Activated T-cell treated with anti-CD3 and anti-CD28 coated beads, Interleukin-2, amount 50 U/mL, for 4 hours (primary cell): ENCODE results near the gene DENND4C. TPM values are rescaled to one million over a fixed set of nuclear protein-coding genes. Genes with fewer than 3 reads are reported as not detected.
"Not testable (repeated sequence)": the region's sequence is repeated elsewhere in the genome, so short reads cannot be mapped to it uniquely, and the experiment has no call there.

ENCODE experiments used
- ATAC-seq, 2 donors: fragments of 200-7000 bp; cut with Tn5 transposase; one replicate each; pipeline ENCODE4 v1.10.0; 2021
- DNase-seq: peaks from one replicate; pipeline ENCODE4 v3.0.0-alpha.2; 2020
- H3K27me3 Mint-ChIP-seq: one replicate; pipeline ENCODE4 v1.8.0; 2021; ENCODE audit warnings: low read depth, mixed read lengths
- H3K36me3 Mint-ChIP-seq: one replicate; pipeline ENCODE4 v1.8.0; 2022; ENCODE audit warnings: mixed read lengths; ENCODE audit not compliant: insufficient read depth
- H3K4me1 Mint-ChIP-seq: one replicate; pipeline ENCODE4 v1.8.0; 2021; ENCODE audit warnings: low read depth, mixed read lengths
- H3K4me3 Mint-ChIP-seq: one replicate; pipeline ENCODE4 v1.8.0; 2021; ENCODE audit warnings: mild to moderate bottlenecking, moderate library complexity, mixed read lengths
- H3K9me3 Mint-ChIP-seq: one replicate; pipeline ENCODE4 v1.8.0; 2021; ENCODE audit warnings: mixed read lengths
- total RNA-seq, 3 donors: library from RNA; stranded (reverse); gene quantifications; one replicate each; pipeline ENCODE4 v1.2.1, GENCODE V29; 2021

The DENND4C gene
- total RNA-seq, 3 donors from 2014 or later = 9.0 to 11.3 (median 9.7) TPM

- no peak overlapping the region for H3K4me3 Mint-ChIP-seq
- H3K27me3 Mint-ChIP-seq = no peaks in the 10 kb centered on the region
- DNase-seq (no peak), ATAC-seq (no peak)
- no peaks in the 10 kb centered on the region for H3K9me3 Mint-ChIP-seq
- peaks cover 14% of the 10 kb centered on the region for H3K4me1 Mint-ChIP-seq
- H3K36me3 Mint-ChIP-seq = no peaks in the 10 kb centered on the region
Measured at GRCh38 chr9:19233344-19233743, 2.9 kb downstream of the DENND4C start.

GRCh38 chr9:19239955-19240354, 9.5 kb downstream of the DENND4C start:
- Mint-ChIP-seq H3K4me1 (peaks cover 40% of the 10 kb centered on the region), H3K9me3 (no peaks in the 10 kb centered on the region), H3K36me3 (peaks cover 7% of the 10 kb centered on the region), H3K27me3 (no peaks in the 10 kb centered on the region), H3K4me3 (no peak overlapping the region)
- ATAC-seq (no peak), DNase-seq (no peak)

- H3K36me3 Mint-ChIP-seq = peaks cover 15% of the 10 kb centered on the region
- H3K4me3 Mint-ChIP-seq = no peak overlapping the region
- DNase-seq (no peak), ATAC-seq (no peak)
- H3K9me3 Mint-ChIP-seq = no peaks in the 10 kb centered on the region
- H3K27me3 Mint-ChIP-seq = no peaks in the 10 kb centered on the region
- peaks cover 40% of the 10 kb centered on the region for H3K4me1 Mint-ChIP-seq
Measured at GRCh38 chr9:19241728-19242127, 11.2 kb downstream of the DENND4C start.

GRCh38 chr9:19243366-19244033, 13.0 kb downstream of the DENND4C start:
- Mint-ChIP-seq H3K4me1 (peaks cover 53% of the 10 kb centered on the region), H3K4me3 (no peak overlapping the region), H3K9me3 (no peaks in the 10 kb centered on the region), H3K36me3 (peaks cover 19% of the 10 kb centered on the region), H3K27me3 (no peaks in the 10 kb centered on the region)
- DNase-seq (no peak), ATAC-seq (no peak)

- ATAC-seq (no peak), DNase-seq (no peak)
- Mint-ChIP-seq H3K4me1 (peaks cover 56% of the 10 kb centered on the region), H3K4me3 (no peak overlapping the region), H3K27me3 (no peaks in the 10 kb centered on the region), H3K36me3 (peaks cover 23% of the 10 kb centered on the region), H3K9me3 (no peaks in the 10 kb centered on the region)
Measured at GRCh38 chr9:19246891-19247290, 16.4 kb downstream of the DENND4C start.

GRCh38 chr9:19247420-19247819, 16.9 kb downstream of the DENND4C start:
- H3K27me3 Mint-ChIP-seq = no peaks in the 10 kb centered on the region
- ATAC-seq (no peak), DNase-seq (no peak)
- H3K4me1 Mint-ChIP-seq = peaks cover 57% of the 10 kb centered on the region
- no peak overlapping the region for H3K4me3 Mint-ChIP-seq
- peaks cover 23% of the 10 kb centered on the region for H3K36me3 Mint-ChIP-seq
- no peaks in the 10 kb centered on the region for H3K9me3 Mint-ChIP-seq

GRCh38 chr9:19250346-19250745, 19.9 kb downstream of the DENND4C start:
- H3K9me3 Mint-ChIP-seq, ATAC-seq, DNase-seq, H3K4me3 Mint-ChIP-seq, H3K27me3 Mint-ChIP-seq: not testable (repeated sequence)
- Mint-ChIP-seq H3K36me3 (peaks cover 21% of the 10 kb centered on the region), H3K4me1 (peaks cover 63% of the 10 kb centered on the region)

- not testable (repeated sequence) for DNase-seq, H3K9me3 Mint-ChIP-seq, H3K27me3 Mint-ChIP-seq, ATAC-seq, H3K4me3 Mint-ChIP-seq
- H3K36me3 Mint-ChIP-seq = peaks cover 16% of the 10 kb centered on the region
- peaks cover 60% of the 10 kb centered on the region for H3K4me1 Mint-ChIP-seq
Measured at GRCh38 chr9:19251203-19251602, 20.7 kb downstream of the DENND4C start.

- not testable (repeated sequence) for H3K27me3 Mint-ChIP-seq, H3K4me3 Mint-ChIP-seq, ATAC-seq, DNase-seq, H3K9me3 Mint-ChIP-seq
- Mint-ChIP-seq H3K36me3 (peaks cover 15% of the 10 kb centered on the region), H3K4me1 (peaks cover 57% of the 10 kb centered on the region)
Measured at GRCh38 chr9:19251622-19252021, 21.1 kb downstream of the DENND4C start.

GRCh38 chr9:19252174-19252884, 21.8 kb downstream of the DENND4C start:
- Mint-ChIP-seq H3K4me1 (peaks cover 52% of the 10 kb centered on the region), H3K9me3 (no peaks in the 10 kb centered on the region), H3K36me3 (peaks cover 9% of the 10 kb centered on the region), H3K4me3 (no peak overlapping the region), H3K27me3 (no peaks in the 10 kb centered on the region)
- ATAC-seq = no peak
- DNase-seq = no peak

GRCh38 chr9:19252885-19253219, 22.4 kb downstream of the DENND4C start:
- DNase-seq (no peak), ATAC-seq (no peak)
- Mint-ChIP-seq H3K36me3 (peaks cover 9% of the 10 kb centered on the region), H3K27me3 (no peaks in the 10 kb centered on the region), H3K9me3 (no peaks in the 10 kb centered on the region), H3K4me1 (peaks cover 49% of the 10 kb centered on the region), H3K4me3 (no peak overlapping the region)

- ATAC-seq (no peak), DNase-seq (no peak)
- peaks cover 3% of the 10 kb centered on the region for H3K9me3 Mint-ChIP-seq
- no peaks in the 10 kb centered on the region for H3K27me3 Mint-ChIP-seq
- H3K4me1 Mint-ChIP-seq = peaks cover 47% of the 10 kb centered on the region
- peaks cover 11% of the 10 kb centered on the region for H3K36me3 Mint-ChIP-seq
- H3K4me3 Mint-ChIP-seq = no peak overlapping the region
Measured at GRCh38 chr9:19255112-19255511, 24.6 kb downstream of the DENND4C start.

- Mint-ChIP-seq H3K9me3 (peaks cover 3% of the 10 kb centered on the region), H3K4me3 (no peak overlapping the region), H3K36me3 (peaks cover 6% of the 10 kb centered on the region), H3K4me1 (peaks cover 47% of the 10 kb centered on the region), H3K27me3 (no peaks in the 10 kb centered on the region)
- DNase-seq (no peak), ATAC-seq (no peak)
Measured at GRCh38 chr9:19255821-19256220, 25.3 kb downstream of the DENND4C start.

GRCh38 chr9:19259665-19260255, 29.3 kb downstream of the DENND4C start:
- not testable (repeated sequence) for DNase-seq, ATAC-seq, H3K4me3 Mint-ChIP-seq, H3K9me3 Mint-ChIP-seq, H3K36me3 Mint-ChIP-seq, H3K27me3 Mint-ChIP-seq
- H3K4me1 Mint-ChIP-seq = peaks cover 36% of the 10 kb centered on the region

GRCh38 chr9:19265602-19266001, 35.1 kb downstream of the DENND4C start:
- DNase-seq, H3K9me3 Mint-ChIP-seq, H3K27me3 Mint-ChIP-seq, H3K4me3 Mint-ChIP-seq, ATAC-seq: not testable (repeated sequence)
- Mint-ChIP-seq H3K4me1 (peaks cover 62% of the 10 kb centered on the region), H3K36me3 (peaks cover 11% of the 10 kb centered on the region)
